ENCODE measurements around the gene ESRP2. TPM values are rescaled to one million over a fixed set of nuclear protein-coding genes. Genes with fewer than 3 reads are reported as not detected.

ESRP2 gene
- total RNA-seq, 1 experiment from 2014 or later = 48.8 TPM

DNA sequence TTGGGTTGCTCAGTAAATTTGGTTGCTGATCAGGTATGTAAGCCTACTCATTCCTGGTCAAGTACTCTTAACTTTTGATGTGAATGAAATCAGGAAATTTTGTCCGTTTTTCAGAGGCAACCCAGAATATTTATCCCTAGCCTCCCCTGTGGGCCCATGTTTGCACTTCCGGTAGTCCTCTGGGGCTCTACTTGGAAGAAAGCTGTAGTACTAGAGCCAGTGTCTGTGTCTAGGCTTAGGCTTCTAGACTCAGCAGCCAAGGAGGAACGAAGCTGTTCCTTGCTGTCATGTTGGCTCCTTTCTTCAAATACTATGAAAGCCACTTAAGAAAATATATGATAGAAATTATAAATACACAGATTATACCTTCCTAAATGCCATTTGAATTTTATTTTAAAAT, 21.2 kb downstream of the ESRP2 start:
- TF ChIP-seq, protein P1, sequence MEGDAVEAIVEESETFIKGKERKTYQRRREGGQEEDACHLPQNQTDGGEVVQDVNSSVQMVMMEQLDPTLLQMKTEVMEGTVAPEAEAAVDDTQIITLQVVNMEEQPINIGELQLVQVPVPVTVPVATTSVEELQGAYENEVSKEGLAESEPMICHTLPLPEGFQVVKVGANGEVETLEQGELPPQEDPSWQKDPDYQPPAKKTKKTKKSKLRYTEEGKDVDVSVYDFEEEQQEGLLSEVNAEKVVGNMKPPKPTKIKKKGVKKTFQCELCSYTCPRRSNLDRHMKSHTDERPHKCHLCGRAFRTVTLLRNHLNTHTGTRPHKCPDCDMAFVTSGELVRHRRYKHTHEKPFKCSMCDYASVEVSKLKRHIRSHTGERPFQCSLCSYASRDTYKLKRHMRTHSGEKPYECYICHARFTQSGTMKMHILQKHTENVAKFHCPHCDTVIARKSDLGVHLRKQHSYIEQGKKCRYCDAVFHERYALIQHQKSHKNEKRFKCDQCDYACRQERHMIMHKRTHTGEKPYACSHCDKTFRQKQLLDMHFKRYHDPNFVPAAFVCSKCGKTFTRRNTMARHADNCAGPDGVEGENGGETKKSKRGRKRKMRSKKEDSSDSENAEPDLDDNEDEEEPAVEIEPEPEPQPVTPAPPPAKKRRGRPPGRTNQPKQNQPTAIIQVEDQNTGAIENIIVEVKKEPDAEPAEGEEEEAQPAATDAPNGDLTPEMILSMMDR (IDR thresholded peaks at IDR 0.05; ENCODE audit: unreplicated experiment) = no peak
- intact Hi-C loops (cut with micrococcal nuclease) = no loop called here
- H3K9me3 Mint-ChIP-seq (ENCODE audit: unreplicated experiment) = no peaks in the 10 kb centered on the region
- H3K4me3 Mint-ChIP-seq (ENCODE audit: unreplicated experiment) = no peak overlapping the region
- CTCF ChIA-PET = interaction anchor here (1.8 kb wide), 1 partner anchor 15 kb away, joined by 5 read pairs; no protein-coding TSS in a partner anchor
- BruUV-seq (replicated peaks) = no TSS peak
- H3K27me3 Mint-ChIP-seq (ENCODE audit: insufficient read depth, unreplicated experiment) = no peaks in the 10 kb centered on the region
- no peak overlapping the region for H3K27ac Mint-ChIP-seq (ENCODE audit: low read depth, unreplicated experiment)
- peaks cover 12% of the 10 kb centered on the region for H3K36me3 Mint-ChIP-seq (ENCODE audit: insufficient read depth, unreplicated experiment)
- POLR2A ChIA-PET = interaction anchor here (1.0 kb wide), 1 partner anchor 20 kb away, joined by 3 read pairs; no protein-coding TSS in a partner anchor
- DNase-seq (ENCODE audit: unreplicated experiment) = no peak
- H3K4me1 Mint-ChIP-seq (ENCODE audit: insufficient read depth, unreplicated experiment) = no peaks in the 10 kb centered on the region

DNA sequence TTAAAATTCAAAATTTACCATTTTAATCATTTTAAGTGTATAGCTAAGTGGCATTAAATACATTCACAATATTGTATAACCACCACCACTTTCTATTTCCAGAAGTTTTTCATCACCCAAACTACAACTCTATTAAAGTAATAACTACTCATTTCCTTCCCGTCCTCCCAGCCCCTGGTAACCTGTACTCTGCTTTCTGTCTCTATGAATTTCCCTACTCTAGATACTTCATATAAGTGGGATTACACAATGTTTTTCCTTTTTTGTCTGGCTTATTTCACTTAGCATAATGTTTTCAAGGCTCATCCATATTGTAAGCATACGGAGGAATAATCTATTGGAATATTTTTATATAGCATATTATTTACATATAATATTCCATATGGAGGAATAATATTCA, 29.7 kb downstream of the ESRP2 start:
- no peaks in the 10 kb centered on the region for H3K4me1 Mint-ChIP-seq (ENCODE audit: insufficient read depth, unreplicated experiment)
- CTCF ChIA-PET = interaction anchor here (0.7 kb wide), 1 partner anchor 9 kb away, joined by 3 read pairs; no protein-coding TSS in a partner anchor
- POLR2A ChIA-PET = interaction anchor here (0.9 to 1.9 kb wide), 3 partner anchors 9 to 120 kb away, joined by 3 to 4 read pairs (median 3); no protein-coding TSS in a partner anchor
- BruUV-seq (replicated peaks) = no TSS peak
- H3K36me3 Mint-ChIP-seq (ENCODE audit: insufficient read depth, unreplicated experiment) = peaks cover 10% of the 10 kb centered on the region
- intact Hi-C loops (cut with micrococcal nuclease) = no loop called here
- no peak overlapping the region for H3K27ac Mint-ChIP-seq (ENCODE audit: low read depth, unreplicated experiment)
- TF ChIP-seq, protein P1 (IDR thresholded peaks at IDR 0.05; ENCODE audit: unreplicated experiment) = no peak
- no peak overlapping the region for H3K4me3 Mint-ChIP-seq (ENCODE audit: unreplicated experiment)
- H3K27me3 Mint-ChIP-seq (ENCODE audit: insufficient read depth, unreplicated experiment) = no peaks in the 10 kb centered on the region
- no peaks in the 10 kb centered on the region for H3K9me3 Mint-ChIP-seq (ENCODE audit: unreplicated experiment)
- DNase-seq (ENCODE audit: unreplicated experiment) = no peak

DNA sequence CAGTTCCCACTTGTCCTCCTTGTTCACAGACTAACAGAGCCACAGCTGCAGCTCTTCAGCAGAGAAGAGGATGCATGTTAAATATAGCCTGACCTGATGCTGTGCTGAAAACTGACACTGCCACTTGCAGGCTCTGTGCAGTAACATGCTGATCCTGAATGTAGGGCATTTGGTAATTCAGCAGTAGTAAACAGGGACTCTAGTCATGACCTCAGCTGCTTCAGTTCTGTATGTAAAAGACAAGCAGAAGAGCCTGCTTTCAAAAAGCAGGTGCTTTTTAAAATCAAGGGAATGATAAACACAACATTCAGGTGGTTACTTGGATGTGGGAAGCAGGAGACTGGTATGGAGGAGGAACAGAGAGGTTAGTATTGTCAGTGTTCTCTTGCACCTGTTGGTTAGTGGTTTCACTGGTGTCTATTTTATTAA, 33.8 kb downstream of the ESRP2 start:
- POLR2A ChIA-PET = no interaction called here
- TF ChIP-seq, protein P1 (IDR thresholded peaks at IDR 0.05; ENCODE audit: unreplicated experiment) = no peak
- H3K36me3 Mint-ChIP-seq (ENCODE audit: insufficient read depth, unreplicated experiment) = peaks cover 10% of the 10 kb centered on the region
- no peaks in the 10 kb centered on the region for H3K27me3 Mint-ChIP-seq (ENCODE audit: insufficient read depth, unreplicated experiment)
- H3K27ac Mint-ChIP-seq (ENCODE audit: low read depth, unreplicated experiment) = no peak overlapping the region
- no peak for DNase-seq (ENCODE audit: unreplicated experiment)
- CTCF ChIA-PET = interaction anchor here (0.6 kb wide), 1 partner anchor 131 kb away, joined by 3 read pairs; no protein-coding TSS in a partner anchor
- no TSS peak for BruUV-seq (replicated peaks)
- peaks cover 7% of the 10 kb centered on the region for H3K4me1 Mint-ChIP-seq (ENCODE audit: insufficient read depth, unreplicated experiment)
- intact Hi-C loops (cut with micrococcal nuclease) = no loop called here
- H3K9me3 Mint-ChIP-seq (ENCODE audit: unreplicated experiment) = no peaks in the 10 kb centered on the region
- H3K4me3 Mint-ChIP-seq (ENCODE audit: unreplicated experiment) = no peak overlapping the region

DNA sequence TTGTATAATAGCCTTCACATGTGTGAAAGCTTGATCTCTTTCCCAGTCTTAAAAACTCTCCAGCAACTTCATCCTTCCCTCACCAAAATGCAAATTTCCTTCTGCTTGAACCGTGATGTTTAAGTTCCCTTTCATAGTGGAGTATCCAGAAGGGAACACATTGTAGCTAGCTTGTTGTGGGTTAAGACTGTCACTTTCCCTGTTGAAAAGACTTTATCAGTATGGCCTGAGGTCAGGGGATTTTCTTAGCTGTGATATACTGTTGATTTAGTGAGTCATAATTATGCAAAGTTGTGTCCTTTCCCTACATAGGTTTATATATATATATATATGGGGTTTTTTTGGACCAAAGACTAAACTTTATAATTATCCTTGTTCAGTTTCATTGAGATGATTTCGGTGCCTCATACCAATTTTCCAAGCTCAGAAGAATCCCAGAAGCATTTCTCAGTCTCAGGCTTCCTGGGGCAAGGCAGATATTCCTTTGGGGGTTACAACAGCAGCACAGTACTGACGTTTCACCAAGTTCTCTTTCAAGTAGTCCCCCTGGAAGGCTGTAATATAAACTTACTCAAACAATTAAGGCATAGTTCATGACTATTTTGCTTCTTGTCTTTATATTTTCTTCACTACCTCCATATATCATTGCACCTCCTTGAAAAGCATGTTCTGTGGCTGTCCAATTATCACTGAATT, 35.7 kb downstream of the ESRP2 start:
- no TSS peak for BruUV-seq (replicated peaks)
- Mint-ChIP-seq H3K36me3 (ENCODE audit: insufficient read depth, unreplicated experiment) (peaks cover 10% of the 10 kb centered on the region), H3K27ac (ENCODE audit: low read depth, unreplicated experiment) (no peak overlapping the region), H3K27me3 (ENCODE audit: insufficient read depth, unreplicated experiment) (no peaks in the 10 kb centered on the region), H3K4me3 (ENCODE audit: unreplicated experiment) (no peak overlapping the region), H3K9me3 (ENCODE audit: unreplicated experiment) (no peaks in the 10 kb centered on the region), H3K4me1 (ENCODE audit: insufficient read depth, unreplicated experiment) (peaks cover 7% of the 10 kb centered on the region)
- intact Hi-C loops (cut with micrococcal nuclease) = no loop called here
- CTCF ChIA-PET = interaction anchor here (0.6 to 0.9 kb wide), 5 partner anchors 9 to 145 kb away, joined by 3 read pairs; no protein-coding TSS in a partner anchor
- TF ChIP-seq, protein P1 (IDR thresholded peaks at IDR 0.05; ENCODE audit: unreplicated experiment) = no peak
- POLR2A ChIA-PET = interaction anchor here (1.0 kb wide), 1 partner anchor 9 kb away, joined by 3 read pairs; no protein-coding TSS in a partner anchor
- DNase-seq (ENCODE audit: unreplicated experiment) = peak; percentile 60

All from MCF 10A (cell line).